HG02759 (cell line): Measurements from ENCODE around the gene HSPA4L.

ENCODE experiments used
- ATAC-seq: cut with Tn5 transposase; IDR thresholded peaks from one replicate; pipeline ENCODE4 v1.9.1; 2021; ENCODE audit warnings: mild to moderate bottlenecking, moderate library complexity; ENCODE audit not compliant: unreplicated experiment

The HSPA4L gene

DNA sequence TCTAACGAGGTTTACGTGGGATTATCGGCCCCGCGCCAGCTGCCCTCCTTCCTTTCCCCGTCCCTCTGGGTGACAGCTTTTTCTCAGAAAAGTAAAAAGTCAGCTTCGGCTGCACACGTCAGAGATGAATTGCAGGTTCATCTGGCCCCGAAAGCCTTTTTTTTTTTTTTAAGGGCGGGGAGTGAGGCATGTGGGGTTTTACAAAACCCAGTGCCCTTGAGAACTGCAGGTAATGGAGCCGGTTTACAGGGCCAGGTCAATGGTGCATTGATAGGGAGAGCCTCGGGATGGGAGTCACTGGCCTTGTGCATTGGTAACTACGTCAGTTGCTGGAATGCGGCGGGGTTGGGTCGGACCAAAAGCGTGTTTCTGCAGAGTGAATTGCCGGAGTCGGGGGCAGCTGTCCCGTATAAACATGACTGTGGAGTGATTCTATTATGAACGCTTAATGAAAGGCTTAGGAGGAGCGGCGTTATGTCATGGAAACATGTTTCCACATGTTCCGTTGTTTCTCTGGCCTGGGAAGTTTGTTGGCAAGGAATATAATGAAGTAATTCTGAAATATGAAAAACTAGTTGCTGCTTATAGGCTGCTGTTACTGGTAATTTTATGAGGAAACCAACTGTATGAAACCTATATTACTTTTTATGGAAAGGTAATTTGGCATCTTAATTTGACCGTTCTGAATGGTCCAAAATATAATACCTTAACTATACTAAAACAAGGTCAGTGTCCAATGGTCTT is 1.1 kb downstream of the HSPA4L start:
- ATAC-seq = no peak

DNA sequence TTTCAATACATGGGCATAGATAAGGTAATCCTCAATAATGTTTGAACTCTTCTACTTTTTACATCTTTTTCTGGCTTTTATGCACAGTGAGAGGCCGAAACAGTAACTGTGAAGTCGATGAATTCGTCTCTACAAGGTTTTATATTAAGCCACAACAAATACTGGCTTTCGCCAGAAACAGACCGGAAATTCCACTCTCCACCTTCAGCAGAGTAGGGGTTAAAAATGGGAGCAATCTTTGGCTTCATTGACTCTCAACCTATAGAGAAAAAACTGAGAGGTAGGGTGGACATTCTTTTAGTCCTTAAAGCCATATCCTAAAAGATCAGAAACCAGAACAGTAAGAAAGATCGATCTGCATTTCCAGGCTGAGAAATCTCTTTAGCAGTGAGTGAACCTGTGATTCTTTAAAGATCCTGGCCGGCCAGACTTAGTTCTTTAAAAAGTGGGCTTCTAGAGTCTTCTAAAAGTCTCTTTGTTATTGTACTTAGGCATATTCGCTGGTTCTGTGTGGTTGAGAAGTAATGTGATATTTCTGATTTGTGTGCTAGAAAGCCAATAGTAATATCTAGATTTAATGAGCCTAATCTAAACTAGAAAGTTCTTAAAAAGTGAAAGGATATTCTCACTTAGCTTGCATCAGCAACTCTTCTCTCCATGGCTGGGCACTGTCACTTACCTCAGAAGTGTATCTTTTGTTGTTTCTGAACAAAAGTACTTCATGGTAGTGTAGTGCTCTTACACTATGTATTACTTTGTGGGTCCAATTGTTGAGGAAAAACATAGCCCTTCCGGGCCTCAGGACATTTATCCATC is 2.0 kb downstream of the HSPA4L start:
- no peak for ATAC-seq

DNA sequence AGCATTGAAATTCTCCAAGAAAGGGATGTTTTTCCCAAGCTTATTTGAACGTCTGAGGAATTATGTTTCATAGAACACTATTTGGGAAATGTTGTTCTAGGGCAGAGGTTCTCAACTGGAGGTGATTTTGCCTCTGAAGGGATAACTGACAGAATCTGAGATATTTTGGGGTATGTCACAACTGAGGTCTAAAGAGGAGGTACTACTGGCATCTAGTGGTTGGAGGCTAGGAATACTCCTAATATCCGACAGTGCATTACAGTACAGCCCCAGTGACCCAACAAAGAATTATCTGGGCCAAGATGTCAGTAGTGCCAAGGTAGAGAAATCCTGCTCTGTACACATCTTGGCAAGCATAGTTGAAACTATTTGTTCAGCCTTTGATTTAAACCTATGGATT is 6.4 kb downstream of the HSPA4L start:
- ATAC-seq = peak; percentile 56

DNA sequence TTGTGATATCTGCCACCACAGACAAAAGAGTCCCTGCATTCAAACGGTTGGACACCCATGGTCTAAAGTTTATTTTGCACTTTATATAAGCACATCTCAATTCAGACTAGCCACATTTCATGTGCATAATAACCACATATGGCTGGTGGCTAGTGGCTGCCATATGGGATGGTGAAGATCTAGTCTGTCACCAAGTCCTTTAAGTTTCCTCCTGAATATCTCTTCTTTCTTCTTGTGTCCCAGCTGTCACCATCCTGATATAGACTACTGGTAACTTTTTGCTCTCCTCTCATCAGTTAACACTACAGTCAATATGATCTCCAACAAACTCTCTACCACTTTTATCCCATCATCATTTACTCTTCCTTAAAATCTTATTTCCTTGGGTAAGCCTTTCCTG is 9.3 kb downstream of the HSPA4L start:
- no peak for ATAC-seq

DNA sequence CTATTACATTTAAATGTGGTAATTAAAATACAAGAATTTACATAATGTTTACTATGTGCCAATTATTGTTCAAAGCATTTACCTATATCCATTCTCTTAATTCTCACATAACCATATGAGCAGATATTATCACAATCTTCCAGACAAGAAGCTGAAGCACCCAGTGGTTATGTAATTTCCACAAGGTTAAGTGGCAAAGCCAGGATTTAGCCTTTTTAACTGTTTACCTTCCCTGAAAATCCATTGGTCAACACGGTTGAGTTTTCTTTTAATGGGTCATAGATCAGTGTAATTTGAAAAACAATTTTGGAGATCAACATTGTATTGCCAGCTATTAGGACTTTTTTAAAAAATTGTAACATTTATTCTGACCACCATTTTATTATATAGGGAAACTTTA is 11.4 kb downstream of the HSPA4L start:
- ATAC-seq = no peak

DNA sequence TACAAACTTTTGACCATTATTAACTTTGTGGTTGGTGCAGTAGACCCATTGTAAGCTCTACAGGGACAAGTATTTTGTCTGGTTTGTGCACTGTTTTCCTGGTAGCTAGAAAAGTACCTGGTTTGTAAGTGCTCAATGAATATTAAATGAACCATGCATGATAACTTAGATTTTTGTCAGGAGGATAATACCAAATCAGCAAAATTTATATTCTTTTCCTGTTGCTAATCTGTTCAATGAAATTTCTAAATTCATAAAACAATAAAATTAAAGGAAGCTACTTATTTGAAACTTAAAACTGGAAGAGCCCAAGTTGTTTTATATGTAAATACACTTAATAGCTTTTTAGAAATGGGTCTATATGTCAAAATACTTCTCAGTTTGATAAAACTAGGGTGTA is 17.6 kb downstream of the HSPA4L start:
- no peak for ATAC-seq

DNA sequence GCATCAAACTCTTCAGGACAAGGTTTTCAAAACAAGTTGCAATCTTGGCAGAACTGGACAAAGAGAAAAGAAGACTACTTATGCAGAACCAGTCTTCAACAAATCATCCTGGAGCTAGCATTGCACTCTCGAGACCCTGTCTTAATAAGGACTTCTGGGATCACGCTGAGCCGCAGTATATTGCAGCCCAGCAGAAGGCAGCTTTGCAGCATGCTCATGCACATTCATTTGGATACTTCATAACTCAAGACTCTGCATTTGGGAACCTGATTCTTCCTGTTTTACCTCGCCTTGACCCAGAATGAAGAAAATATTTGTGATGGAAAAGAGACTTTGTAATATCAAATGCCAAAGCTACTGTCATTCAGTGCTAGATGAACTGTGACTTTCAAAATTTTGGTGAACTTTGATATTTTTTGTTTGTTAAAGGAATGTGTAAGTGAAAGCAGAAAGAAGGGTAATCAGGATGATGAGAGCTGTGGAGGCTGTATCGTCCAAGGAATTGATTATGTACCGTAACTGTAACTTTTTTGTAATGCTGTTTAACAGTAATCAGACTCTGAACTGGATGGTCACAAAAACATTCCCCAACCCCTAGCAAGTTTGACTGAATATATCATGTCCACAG is 27.2 kb downstream of the HSPA4L start:
- ATAC-seq = no peak

DNA sequence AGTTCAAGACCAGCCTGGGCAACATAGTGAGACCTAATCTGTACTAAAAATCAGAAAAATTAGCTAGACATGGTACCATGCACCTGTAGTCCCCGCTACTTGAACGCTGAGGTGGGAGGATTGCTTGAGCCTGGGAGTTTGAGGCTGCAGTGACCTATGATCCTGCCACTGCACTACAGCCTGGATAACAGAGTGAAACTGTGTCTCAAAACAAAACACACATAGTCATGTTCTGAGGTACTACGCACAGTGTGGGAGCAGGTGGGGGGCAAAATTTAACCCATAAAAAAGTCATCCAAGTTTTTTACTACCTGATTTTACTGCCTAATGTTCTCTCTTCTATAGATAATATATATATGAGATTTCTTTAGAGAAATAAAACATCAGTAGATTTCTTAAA is 28.4 kb downstream of the HSPA4L start:
- ATAC-seq = no peak

DNA sequence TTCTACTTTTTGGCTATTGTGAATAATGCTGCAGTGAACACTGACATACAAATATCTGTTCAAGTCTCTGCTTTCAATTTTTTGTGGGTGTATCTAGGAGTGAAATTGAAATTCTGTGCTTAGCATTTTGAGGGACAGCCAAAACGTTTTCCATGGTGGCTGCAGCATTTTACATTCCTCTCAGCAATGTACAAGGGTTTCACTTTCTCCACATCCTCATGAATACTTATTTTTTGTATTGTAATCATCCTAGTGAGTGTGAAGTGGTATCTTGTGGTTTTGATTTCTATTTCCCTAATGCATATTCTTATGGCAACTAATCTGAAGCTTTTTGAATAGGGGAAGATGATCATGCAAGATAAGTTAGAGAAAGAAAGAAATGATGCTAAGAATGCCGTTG is 40.3 kb downstream of the HSPA4L start:
- no peak for ATAC-seq

DNA sequence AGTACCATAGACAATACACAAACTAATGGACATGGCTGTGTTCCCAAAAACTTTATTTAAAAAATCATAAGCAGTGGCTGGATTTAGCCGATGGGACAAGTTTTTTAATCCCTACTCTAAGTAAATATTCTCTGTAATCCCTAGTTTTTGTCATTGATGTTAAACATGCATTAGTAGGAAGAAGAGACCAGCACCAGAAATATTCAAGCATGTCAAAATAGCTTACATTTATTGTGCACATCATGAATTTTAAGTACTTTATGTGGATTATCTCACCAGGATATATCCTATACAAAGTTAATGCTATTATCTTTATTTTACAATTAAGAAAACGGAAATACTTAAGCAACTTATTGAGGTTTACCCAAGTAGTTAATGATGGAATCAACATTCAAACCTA is 46.0 kb downstream of the HSPA4L start:
- no peak for ATAC-seq

DNA sequence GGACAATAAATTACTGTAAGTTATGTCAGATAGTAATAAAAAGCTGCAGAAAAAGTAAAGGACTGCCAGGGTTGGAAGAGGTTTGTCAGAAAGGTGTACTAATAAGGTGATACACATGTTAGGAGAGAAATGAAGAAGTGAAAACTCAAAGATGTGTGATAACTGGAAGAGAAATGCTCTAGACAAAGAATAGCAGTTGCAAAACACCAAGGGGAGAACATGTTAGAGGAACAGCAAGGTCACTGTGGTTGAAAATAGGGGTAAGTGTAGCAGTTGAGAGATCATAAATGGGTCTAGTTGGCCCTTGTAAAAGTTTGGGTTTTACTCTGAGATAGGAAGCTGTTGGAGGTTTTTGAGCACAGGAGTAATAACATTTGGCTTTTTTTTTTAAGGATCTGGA is 46.9 kb downstream of the HSPA4L start:
- ATAC-seq = peak; percentile 84

DNA sequence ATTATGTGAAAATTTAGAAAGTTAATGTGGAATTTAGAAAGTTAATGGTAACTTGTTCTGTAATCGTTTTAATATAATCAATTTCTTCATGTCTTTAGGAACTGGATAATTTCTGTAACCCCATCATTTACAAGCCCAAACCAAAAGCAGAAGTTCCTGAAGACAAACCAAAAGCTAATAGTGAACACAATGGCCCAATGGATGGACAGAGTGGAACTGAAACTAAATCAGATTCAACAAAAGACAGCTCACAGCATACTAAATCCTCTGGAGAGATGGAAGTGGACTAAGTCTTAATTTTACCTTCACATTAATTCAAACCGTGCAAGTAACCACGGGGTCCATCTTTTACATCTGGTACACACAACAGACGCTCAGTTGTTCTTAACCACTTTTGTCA is 50.5 kb downstream of the HSPA4L start:
- ATAC-seq = peak; percentile 73

DNA sequence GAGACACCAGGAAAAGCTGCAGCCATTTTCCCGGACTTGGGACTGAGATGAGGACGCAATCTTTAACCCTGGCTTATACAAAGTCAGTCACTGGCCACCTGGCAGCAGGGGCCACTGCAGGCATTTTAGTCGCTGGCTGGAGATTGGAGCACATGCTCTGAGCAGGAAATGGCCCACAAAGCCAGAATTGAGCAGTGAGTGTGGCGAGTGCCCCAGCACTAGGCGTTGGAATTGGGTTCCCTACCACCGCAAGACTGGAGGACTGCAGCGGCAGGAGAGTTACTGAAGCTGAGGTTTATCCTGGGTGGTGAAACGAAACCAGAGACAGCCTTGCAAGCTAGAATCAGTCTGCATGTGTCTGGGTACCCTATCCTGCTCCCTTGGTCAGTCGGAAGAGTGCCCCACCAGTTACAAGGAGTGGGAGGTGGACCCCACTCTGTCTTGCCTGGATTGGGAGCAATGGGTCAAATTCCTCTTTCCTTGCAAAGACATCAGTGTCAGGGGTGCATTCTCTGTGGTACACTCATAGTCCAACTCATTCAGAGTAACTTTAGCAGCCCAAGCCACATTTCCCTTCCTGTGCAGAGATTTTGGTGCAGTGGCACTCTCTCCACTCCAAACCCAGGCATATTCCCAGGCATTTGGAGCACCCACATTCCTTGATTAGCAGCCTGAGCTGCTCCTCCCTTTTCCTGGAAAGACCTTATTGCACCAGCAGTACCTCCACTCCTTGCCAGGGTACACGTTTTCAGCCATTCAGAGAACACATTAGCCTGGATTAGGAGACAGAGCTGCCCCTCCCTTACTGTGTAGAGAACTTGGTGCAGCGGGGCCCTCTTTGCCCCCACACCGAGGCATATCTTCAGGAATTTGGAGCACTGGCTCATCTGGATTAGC is 61.8 kb downstream of the HSPA4L start:
- no peak for ATAC-seq

DNA sequence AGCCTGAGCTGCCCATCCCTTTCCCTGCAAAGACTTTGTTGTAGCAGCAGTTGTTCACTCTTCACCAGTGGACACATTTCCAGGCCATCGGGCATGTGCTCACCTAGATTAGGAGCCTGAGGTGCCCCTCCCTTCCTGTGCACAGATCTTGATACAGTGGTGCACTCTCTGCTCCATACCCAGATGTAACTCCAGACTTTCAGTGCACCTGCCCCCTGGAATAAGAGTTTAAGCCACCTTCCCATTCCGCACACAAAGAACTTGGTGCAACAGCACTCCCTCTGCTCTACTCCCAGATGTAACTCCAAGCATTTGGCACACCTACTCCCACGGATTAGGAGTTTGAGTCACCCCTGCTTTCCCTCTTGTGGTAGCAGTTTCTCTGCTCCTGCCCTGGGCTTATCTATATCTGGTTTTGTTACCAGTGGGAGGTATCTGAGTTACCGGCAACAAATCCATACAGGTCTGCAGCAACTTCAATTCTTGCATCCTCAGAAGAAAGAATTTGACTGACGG is 62.5 kb downstream of the HSPA4L start:
- no peak for ATAC-seq

DNA sequence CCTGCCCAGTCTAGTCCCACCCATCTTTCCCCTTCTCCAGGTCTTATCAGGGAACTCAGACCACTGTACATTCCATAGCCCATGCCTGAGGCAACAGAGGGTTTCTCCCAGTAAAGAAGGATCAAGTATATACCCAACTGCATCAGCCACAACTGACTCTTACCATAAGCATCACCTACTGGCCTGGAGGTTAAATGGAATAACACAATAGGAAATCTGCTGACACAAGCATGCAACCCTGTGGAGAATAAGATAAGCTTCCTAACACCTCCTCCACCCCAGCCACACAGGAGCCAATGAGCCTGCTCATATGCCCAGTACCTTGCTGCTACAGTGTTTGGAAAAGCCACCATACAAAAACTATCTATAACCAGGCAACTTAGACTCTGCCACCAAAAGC is 63.9 kb downstream of the HSPA4L start:
- no peak for ATAC-seq

DNA sequence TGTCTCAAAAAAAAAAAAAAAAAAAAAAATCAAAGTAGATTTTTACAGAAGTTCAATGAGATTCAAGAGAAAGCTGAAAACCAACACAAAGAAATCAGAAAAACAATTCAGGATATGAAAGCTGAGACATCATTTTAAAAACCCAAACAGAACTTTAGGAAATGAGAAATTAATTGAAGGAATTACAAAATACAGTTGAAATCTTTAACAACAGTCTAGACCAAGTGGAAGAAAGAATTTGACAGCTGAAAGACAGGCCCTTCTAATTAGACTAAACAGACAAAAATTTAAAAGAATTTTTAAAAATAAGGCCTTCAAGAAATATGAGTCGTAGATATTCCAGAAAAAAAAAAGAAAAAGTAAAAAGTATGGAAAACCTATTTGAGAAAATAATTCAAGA is 64.6 kb downstream of the HSPA4L start:
- no peak for ATAC-seq

DNA sequence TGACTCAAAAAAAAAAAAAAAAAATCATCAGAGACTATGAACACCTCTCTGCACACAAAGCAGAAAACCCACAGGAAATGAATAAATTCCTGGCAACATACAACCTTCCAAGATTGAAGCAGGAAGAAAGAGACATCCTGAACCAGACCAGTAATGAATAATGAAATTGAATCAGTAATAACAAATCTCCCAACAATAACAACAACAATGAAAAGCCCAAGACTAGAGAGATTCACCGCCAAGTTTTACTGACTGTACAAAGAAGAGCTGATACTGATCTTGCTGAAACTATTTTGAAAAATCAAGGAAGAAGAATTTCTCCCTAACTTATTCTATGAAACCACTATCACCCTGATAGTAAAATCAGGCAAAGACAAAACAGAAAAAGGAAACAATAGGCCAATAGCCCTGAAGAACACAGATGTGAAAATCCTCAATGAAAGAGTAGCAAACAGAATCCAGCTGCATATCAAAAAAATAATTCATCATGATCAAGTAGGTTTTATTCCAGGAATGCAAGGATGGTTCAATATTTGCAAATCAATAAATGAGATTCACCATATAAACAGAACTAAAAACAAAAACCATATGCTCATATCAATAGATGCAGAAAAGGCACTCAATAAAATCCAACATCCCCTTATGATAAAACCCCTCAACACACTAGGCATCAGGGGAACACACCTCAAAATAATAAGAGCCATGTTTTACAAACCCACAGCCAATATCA is 67.5 kb downstream of the HSPA4L start:
- no peak for ATAC-seq

DNA sequence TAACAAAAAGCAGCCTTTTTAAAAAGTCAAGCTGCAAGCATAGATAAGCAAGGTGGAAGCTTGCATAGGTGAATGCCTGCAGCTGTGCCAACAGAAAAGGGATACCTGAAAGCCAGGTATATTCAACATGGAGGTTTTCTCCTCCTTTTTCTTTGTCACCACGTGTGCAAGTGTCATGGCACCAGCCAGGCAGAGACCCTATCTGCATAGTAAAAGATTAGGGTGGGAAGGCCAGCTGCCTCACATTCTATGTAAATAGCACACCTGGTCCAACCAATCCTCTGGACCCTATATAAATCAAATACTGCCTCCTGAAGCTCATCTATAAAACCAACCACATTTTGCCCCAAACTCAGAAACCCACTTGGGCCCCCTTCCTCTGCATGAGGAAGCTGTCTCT is 70.5 kb downstream of the HSPA4L start:
- ATAC-seq = no peak

DNA sequence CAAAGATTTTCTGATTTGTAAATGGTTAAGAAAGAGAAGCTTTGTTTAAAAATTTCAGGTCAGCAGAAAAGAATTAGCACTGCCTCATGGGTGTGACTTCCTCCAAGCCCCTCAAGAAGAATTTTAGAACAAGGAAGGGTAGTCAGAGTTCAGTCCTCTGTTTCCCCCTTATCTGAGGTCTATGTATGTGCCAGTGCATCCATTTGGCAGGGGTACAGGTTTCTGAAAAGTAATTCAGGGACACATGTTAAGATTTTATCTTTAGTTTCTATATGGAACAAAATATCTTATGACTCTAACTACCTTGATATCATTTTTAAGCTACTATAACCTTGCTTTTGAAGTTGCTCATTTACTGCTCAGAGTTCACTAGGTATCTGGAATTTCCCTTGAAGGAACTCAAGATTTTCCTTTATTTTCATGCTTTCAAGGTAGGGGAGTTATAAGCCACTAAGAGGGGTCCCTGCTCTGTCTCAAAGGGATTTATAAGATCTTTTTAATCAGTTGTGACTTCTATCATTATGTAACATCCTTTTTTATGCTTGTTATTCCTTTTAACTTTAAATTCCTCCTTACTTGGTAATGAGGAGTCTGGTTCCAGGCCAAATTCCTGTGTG is 74.2 kb downstream of the HSPA4L start:
- ATAC-seq = peak; percentile 26
